ENCODE data around the gene CEP135. TPM values are rescaled to one million over a fixed set of nuclear protein-coding genes. Genes with fewer than 3 reads are reported as not detected.

CEP135 gene, protein sequence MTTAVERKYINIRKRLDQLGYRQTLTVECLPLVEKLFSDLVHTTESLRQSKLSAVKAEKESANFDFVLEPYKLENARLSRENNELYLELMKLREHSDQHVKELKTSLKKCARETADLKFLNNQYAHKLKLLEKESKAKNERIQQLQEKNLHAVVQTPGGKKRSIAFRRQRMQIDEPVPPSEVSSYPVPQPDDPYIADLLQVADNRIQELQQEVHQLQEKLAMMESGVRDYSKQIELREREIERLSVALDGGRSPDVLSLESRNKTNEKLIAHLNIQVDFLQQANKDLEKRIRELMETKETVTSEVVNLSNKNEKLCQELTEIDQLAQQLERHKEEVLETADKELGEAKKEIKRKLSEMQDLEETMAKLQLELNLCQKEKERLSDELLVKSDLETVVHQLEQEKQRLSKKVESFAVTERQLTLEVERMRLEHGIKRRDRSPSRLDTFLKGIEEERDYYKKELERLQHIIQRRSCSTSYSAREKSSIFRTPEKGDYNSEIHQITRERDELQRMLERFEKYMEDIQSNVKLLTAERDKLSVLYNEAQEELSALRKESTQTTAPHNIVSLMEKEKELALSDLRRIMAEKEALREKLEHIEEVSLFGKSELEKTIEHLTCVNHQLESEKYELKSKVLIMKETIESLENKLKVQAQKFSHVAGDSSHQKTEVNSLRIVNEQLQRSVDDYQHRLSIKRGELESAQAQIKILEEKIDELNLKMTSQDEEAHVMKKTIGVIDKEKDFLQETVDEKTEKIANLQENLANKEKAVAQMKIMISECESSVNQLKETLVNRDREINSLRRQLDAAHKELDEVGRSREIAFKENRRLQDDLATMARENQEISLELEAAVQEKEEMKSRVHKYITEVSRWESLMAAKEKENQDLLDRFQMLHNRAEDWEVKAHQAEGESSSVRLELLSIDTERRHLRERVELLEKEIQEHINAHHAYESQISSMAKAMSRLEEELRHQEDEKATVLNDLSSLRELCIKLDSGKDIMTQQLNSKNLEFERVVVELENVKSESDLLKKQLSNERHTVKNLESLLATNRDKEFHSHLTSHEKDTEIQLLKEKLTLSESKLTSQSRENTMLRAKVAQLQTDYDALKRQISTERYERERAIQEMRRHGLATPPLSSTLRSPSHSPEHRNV
- 1.4 and 2.6 TPM in 2 replicates for polyA plus RNA-seq

GRCh38 chr4:55948726-55949481 is at the start of gene CEP135:
CEP135 (plus strand) TSS chr4:55948945; CDS start chr4:55952131, 3,186 bp downstream.

Other genes starting within 250 kb of the CEP135 start
- gene EXOC1L, start 129.2 kb upstream of the CEP135 start, polyA plus RNA-seq = 4.1 TPM in 1 of 2 replicates, not detected in the other
- 49.6 and 61.5 TPM in 2 replicates for gene EXOC1, start 95.3 kb upstream of the CEP135 start, polyA plus RNA-seq